IMR-90 (cell line): Measurements from ENCODE around the gene ANKRD55. TPM values are rescaled to one million over a fixed set of nuclear protein-coding genes. Genes with fewer than 3 reads are reported as not detected.

ENCODE experiments used
- ATAC-seq: fragments of 200-7000 bp; cut with Tn5 transposase; 2 replicates; pipeline ENCODE4 v1.9.1; 2020; ENCODE audit warnings: low read depth, mild to moderate bottlenecking, moderate library complexity
- BruUV-seq: library from RNA; stranded (reverse); fragments of 400-500 nt; replicated peaks from 2 replicates; lab custom pipeline; 2021; lab: Mats Ljungman, UMichigan
- CTCF ChIA-PET: fragments of 300-600 bp; formaldehyde crosslinking; extraction: SDS; loops from one replicate; lab custom pipeline; 2021; ENCODE audit warnings: antibody characterized with exemption; lab: Yijun Ruan, JAX
- POLR2A ChIA-PET: fragments of 300-600 bp; sonication (Branson Sonifier 250); formaldehyde crosslinking; loops from one replicate; lab custom pipeline; 2022; ENCODE audit warnings: antibody characterized with exemption; ENCODE audit not compliant: unreplicated experiment; lab: Charles Lee
- DNase-seq: peaks from one replicate; pipeline ENCODE4 v3.0.0; 2013
- H2AFZ ChIP-seq: replicated peaks from 2 replicates; pipeline ENCODE3; 2013; ENCODE audit warnings: low read length, mild to moderate bottlenecking; ENCODE audit not compliant: poor library complexity
- H2AK5ac ChIP-seq: 2 replicates; pipeline ENCODE4 v1.6.1; 2013; ENCODE audit warnings: low read depth, low read length, inconsistent platforms
- H2AK9ac ChIP-seq: replicated peaks from 2 replicates; pipeline ENCODE3; 2013; ENCODE audit warnings: mild to moderate bottlenecking, low read depth, low read length, moderate library complexity; ENCODE audit not compliant: poor library complexity
- H2BK120ac ChIP-seq: 2 replicates; pipeline ENCODE4 v1.6.1; 2013; ENCODE audit warnings: low read depth, low read length, inconsistent platforms
- H2BK15ac ChIP-seq: 3 replicates; pipeline ENCODE4 v1.6.1; 2013; ENCODE audit warnings: low read depth, low read length, inconsistent platforms
- H2BK20ac ChIP-seq: 2 replicates; pipeline ENCODE4 v1.6.1; 2013; ENCODE audit warnings: low read depth, mild to moderate bottlenecking, inconsistent platforms, low read length, moderate library complexity
- H2BK5ac ChIP-seq: 2 replicates; pipeline ENCODE4 v1.6.1; 2013; ENCODE audit warnings: mild to moderate bottlenecking, low read depth, low read length, inconsistent platforms; ENCODE audit not compliant: poor library complexity, severe bottlenecking
- H3K14ac ChIP-seq: replicated peaks from 2 replicates; pipeline ENCODE4 v1.6.1; 2013; ENCODE audit warnings: low read depth, low read length, inconsistent platforms
- H3K18ac ChIP-seq: 2 replicates; pipeline ENCODE4 v1.6.1; 2013; ENCODE audit warnings: low read depth, low read length, control low read depth
- H3K23ac ChIP-seq: 2 replicates; pipeline ENCODE4 v1.6.1; 2013; ENCODE audit warnings: low read depth, low read length, inconsistent platforms
- H3K27ac ChIP-seq: 2 replicates; pipeline ENCODE4 v1.5.1; 2013; ENCODE audit warnings: mild to moderate bottlenecking, control low read depth, low read length; ENCODE audit not compliant: insufficient read depth
- H3K27me3 ChIP-seq: 2 replicates; pipeline ENCODE4 v1.6.1; 2013; ENCODE audit warnings: low read length; ENCODE audit not compliant: control insufficient read depth, insufficient read depth
- H3K36me3 ChIP-seq: 2 replicates; pipeline ENCODE4 v1.6.1; 2013; ENCODE audit warnings: low read length, mixed read lengths; ENCODE audit not compliant: control insufficient read depth, insufficient read depth
- H3K4ac ChIP-seq: 2 replicates; pipeline ENCODE4 v1.6.1; 2013; ENCODE audit warnings: low read depth, low read length, inconsistent platforms
- H3K4me1 ChIP-seq: 2 replicates; pipeline ENCODE4 v1.6.1; 2013; ENCODE audit warnings: low read length, mixed read lengths; ENCODE audit not compliant: control insufficient read depth, insufficient read depth
- H3K4me2 ChIP-seq: 2 replicates; pipeline ENCODE4 v1.6.1; 2013; ENCODE audit warnings: low read depth, mild to moderate bottlenecking, control low read depth, low read length, moderate library complexity
- H3K4me3 ChIP-seq: 2 replicates; pipeline ENCODE4 v1.5.1; 2013; ENCODE audit warnings: low read depth, mild to moderate bottlenecking, control low read depth, low read length, moderate library complexity; ENCODE audit not compliant: insufficient read depth
- H3K56ac ChIP-seq: 2 replicates; pipeline ENCODE4 v1.6.1; 2013; ENCODE audit warnings: low read length, inconsistent platforms; ENCODE audit not compliant: insufficient read depth; ENCODE audit errors: extremely low read depth
- H3K79me1 ChIP-seq, 2 experiments: 2 replicates each; pipeline ENCODE4 v1.6.1; 2013; ENCODE audit warnings: low read length in 2 of 2, inconsistent platforms in 1 of 2, low read depth in 1 of 2
- H3K9ac ChIP-seq: 2 replicates; pipeline ENCODE4 v1.6.1; 2013; ENCODE audit warnings: low read depth, low read length, control low read depth
- H3K9me1 ChIP-seq: 2 replicates; pipeline ENCODE4 v1.6.1; 2013; ENCODE audit warnings: low read length, inconsistent platforms; ENCODE audit not compliant: insufficient read depth
- H3K9me3 ChIP-seq: 2 replicates; pipeline ENCODE4 v1.6.1; 2013; ENCODE audit warnings: low read length; ENCODE audit not compliant: control insufficient read depth, insufficient read depth
- H4K20me1 ChIP-seq: 2 replicates; pipeline ENCODE4 v1.6.1; 2013; ENCODE audit warnings: low read length, inconsistent platforms; ENCODE audit not compliant: insufficient read depth
- H4K5ac ChIP-seq: 2 replicates; pipeline ENCODE4 v1.6.1; 2013; ENCODE audit warnings: mild to moderate bottlenecking, low read depth, low read length, control low read depth
- H4K8ac ChIP-seq, 2 experiments: 2 replicates each; pipeline ENCODE4 v1.6.1; 2013; ENCODE audit warnings: low read depth in 2 of 2, low read length in 2 of 2, control low read depth in 1 of 2, inconsistent platforms in 1 of 2
- H4K91ac ChIP-seq: 2 replicates; pipeline ENCODE4 v1.6.1; 2013; ENCODE audit warnings: low read depth, low read length, inconsistent platforms; ENCODE audit not compliant: insufficient read depth
- CHD1 ChIP-seq: IDR thresholded peaks from 2 replicates; pipeline ENCODE4 v1.6.1; 2012; ENCODE audit warnings: low read depth, low read length, improper control_type of control experiment
- FOS ChIP-seq: fragments of 150-350 bp; IDR thresholded peaks from 2 replicates; pipeline ENCODE4 v1.6.1; 2016; ENCODE audit warnings: low read depth, low read length
- MAZ ChIP-seq: IDR thresholded peaks from 2 replicates; pipeline ENCODE4 v1.6.1; 2012; ENCODE audit warnings: low read depth, mild to moderate bottlenecking, low read length, improper control_type of control experiment, moderate library complexity, borderline replicate concordance
- MXI1 ChIP-seq: IDR thresholded peaks from 2 replicates; pipeline ENCODE4 v1.6.1; 2012; ENCODE audit warnings: low read depth, mild to moderate bottlenecking, low read length, moderate library complexity, borderline replicate concordance
- NFE2L2 ChIP-seq: fragments of 150-350 bp; IDR thresholded peaks from 2 replicates; pipeline ENCODE4 v1.6.1; 2016; ENCODE audit warnings: low read depth, mild to moderate bottlenecking, low read length
- POLR2A ChIP-seq: IDR thresholded peaks from 2 replicates; pipeline ENCODE4 v1.6.1; 2012; ENCODE audit warnings: mild to moderate bottlenecking, low read depth, low read length
- RAD21 ChIP-seq: IDR thresholded peaks from 2 replicates; pipeline ENCODE4 v1.6.1; 2012; ENCODE audit warnings: low read length, improper control_type of control experiment
- RCOR1 ChIP-seq: IDR thresholded peaks from 2 replicates; pipeline ENCODE4 v1.6.1; 2012; ENCODE audit warnings: mild to moderate bottlenecking, low read length, improper control_type of control experiment; ENCODE audit not compliant: insufficient replicate concordance
- RFX5 ChIP-seq: IDR thresholded peaks from 2 replicates; pipeline ENCODE4 v1.8.0; 2012; ENCODE audit warnings: low read depth, mild to moderate bottlenecking, low read length, moderate library complexity
- SMC3 ChIP-seq: fragments of 150-350 bp; IDR thresholded peaks from 2 replicates; pipeline ENCODE4 v1.6.1; 2016; ENCODE audit warnings: low read depth, mild to moderate bottlenecking, antibody characterized with exemption, low read length, moderate library complexity
- WGBS, 2 experiments: methylation state at CpG; one replicate each; pipeline versions ENCODE4 v1.1.5 to v1.1.7; 2013; ENCODE audit warnings: missing lambda C conversion rate in 2 of 2; ENCODE audit not compliant: insufficient read length in 1 of 2; ENCODE audit errors: extremely low coverage in 2 of 2; 5-methylcytosine and 5-hydroxymethylcytosine counted together
- dilution Hi-C: fragments of 300-500 bp; cut with HindIII; formaldehyde crosslinking; loops from one replicate; pipeline ENCODE4 v1.14.3; 2018; ENCODE audit warnings: low sequenced_read_pairs; ENCODE audit not compliant: unreplicated experiment
- in situ Hi-C: fragments of 300-500 bp; cut with MboI; formaldehyde crosslinking; loops from 3 replicates; pipeline ENCODE4 v1.14.3; 2019; ENCODE audit warnings: low sequenced_read_pairs, inconsistent platforms, mixed read lengths
- intact Hi-C: fragments of 100-400 bp; cut with micrococcal nuclease; formaldehyde crosslinking; loops from 2 replicates; pipeline ENCODE4 v1.10.0; 2022
- polyA plus RNA-seq, 3 experiments: library from polyadenylated mRNA; depleted of rRNA; stranded (reverse); fragments of >200 nt; gene quantifications; 2 replicates each; pipeline ENCODE4 v1.2.3, GENCODE V29; 2012; ENCODE audit warnings: low replicate concordance in 1 of 3
- total RNA-seq: library from RNA; depleted of rRNA; stranded (reverse); fragments of >200 nt; gene quantifications from 2 replicates; pipeline ENCODE4 v1.2.3, GENCODE V29; 2012
- TF ChIP-seq, protein P1 (sequence below): fragments of 150-350 bp; IDR thresholded peaks from 2 replicates; pipeline ENCODE4 v1.6.1; 2017; ENCODE audit warnings: mild to moderate bottlenecking, antibody characterized with exemption, low read length, low read depth

The ANKRD55 gene
- total and polyA plus RNA-seq, 2 of the 4 experiments (the other 2 are of a cell fraction), result not detected

DNA sequence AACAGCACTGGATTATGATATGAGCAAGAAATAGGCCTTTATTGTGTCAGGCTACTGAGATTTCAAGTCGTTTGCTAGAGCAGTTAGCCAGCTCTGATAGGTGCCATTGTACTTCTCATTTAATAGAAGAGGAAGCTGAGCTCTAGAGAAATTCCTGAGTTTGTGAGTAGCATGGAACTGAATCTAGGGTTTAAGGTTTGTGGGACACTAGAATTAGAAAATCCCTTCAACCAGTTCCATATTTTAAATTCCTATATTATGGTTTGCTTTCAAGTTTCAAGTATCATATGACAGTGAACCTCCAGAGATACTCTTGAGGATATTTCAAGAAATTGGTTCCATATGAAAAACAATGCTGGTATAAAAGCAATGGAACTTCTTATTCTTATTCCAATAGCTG is 87.6 kb downstream of the ANKRD55 start:
- Histone ChIP-seq H2BK120ac (peak overlapping the region; percentile 20; the same call in 1 of the 2 replicates), H3K27me3 (no peaks in the 10 kb centered on the region), H4K20me1 (no peaks in the 10 kb centered on the region), H3K4me1 (no peaks in the 10 kb centered on the region; the same call in 1 of the 2 replicates), H2BK15ac (no peak overlapping the region), H2BK5ac (no peak overlapping the region), H3K56ac (no peak overlapping the region), H2AK5ac (no peak overlapping the region), H3K36me3 (no peaks in the 10 kb centered on the region), H4K5ac (no peak overlapping the region), H4K91ac (no peak overlapping the region), H3K27ac (no peak overlapping the region), H3K9me3 (no peaks in the 10 kb centered on the region), H3K4me3 (no peak overlapping the region), H3K9ac (no peak overlapping the region), H3K14ac (no peak overlapping the region), H3K4ac (no peak overlapping the region), H3K9me1 (no peaks in the 10 kb centered on the region), H2BK20ac (no peak overlapping the region), H3K18ac (no peak overlapping the region), H2AK9ac (no peak overlapping the region), H2AFZ (no peak overlapping the region), H3K23ac (no peak overlapping the region), H4K8ac (no peak overlapping the region), H3K4me2 (no peak overlapping the region), H3K79me1 (no peaks in the 10 kb centered on the region)
- POLR2A ChIA-PET, result interaction anchor here (0.6 kb wide), 1 partner anchor 119 kb away, joined by 4 read pairs; no protein-coding TSS in a partner anchor
- in situ Hi-C loops, result no loop called here
- no CpG with 5 or more reads among the region's 1 CpG for WGBS, 2 experiments
- intact Hi-C loops, result no loop called here
- CTCF ChIA-PET, result interaction anchor here (0.9 kb wide), 1 partner anchor 13 kb away, joined by 3 read pairs; no protein-coding TSS in a partner anchor
- TF ChIP-seq RFX5 (no peak), RCOR1 (no peak), FOS (no peak), SMC3 (no peak), NFE2L2 (no peak), MAZ (no peak), RAD21 (no peak), MXI1 (no peak), CHD1 (no peak), POLR2A (no peak)
- TF ChIP-seq, protein P1, sequence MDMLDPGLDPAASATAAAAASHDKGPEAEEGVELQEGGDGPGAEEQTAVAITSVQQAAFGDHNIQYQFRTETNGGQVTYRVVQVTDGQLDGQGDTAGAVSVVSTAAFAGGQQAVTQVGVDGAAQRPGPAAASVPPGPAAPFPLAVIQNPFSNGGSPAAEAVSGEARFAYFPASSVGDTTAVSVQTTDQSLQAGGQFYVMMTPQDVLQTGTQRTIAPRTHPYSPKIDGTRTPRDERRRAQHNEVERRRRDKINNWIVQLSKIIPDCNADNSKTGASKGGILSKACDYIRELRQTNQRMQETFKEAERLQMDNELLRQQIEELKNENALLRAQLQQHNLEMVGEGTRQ, result no peak
- dilution Hi-C loops, result no loop called here
- no TSS peak for BruUV-seq
- DNase-seq (no peak), ATAC-seq (no peak)
